Measurements from ENCODE around the gene C1R. TPM values are rescaled to one million over a fixed set of nuclear protein-coding genes. Genes with fewer than 3 reads are reported as not detected.

C1R gene
- 1.9 and 3.2 TPM in 2 replicates for total RNA-seq

- FAIRE-seq: peak; percentile 18
- DNase-seq (ENCODE audit: low read depth): peak; percentile 52
- Histone ChIP-seq H3K27me3 (ENCODE audit: control insufficient read depth, insufficient read depth, low read length) (peaks cover 4% of the 10 kb centered on the region), H3K36me3 (ENCODE audit: control insufficient read depth, insufficient read depth, low read length) (no peaks in the 10 kb centered on the region), H3K4me3 (ENCODE audit: low read depth, low read length) (peak within 1 kb of the TSS; percentile 33)
- TF ChIP-seq, protein P1, sequence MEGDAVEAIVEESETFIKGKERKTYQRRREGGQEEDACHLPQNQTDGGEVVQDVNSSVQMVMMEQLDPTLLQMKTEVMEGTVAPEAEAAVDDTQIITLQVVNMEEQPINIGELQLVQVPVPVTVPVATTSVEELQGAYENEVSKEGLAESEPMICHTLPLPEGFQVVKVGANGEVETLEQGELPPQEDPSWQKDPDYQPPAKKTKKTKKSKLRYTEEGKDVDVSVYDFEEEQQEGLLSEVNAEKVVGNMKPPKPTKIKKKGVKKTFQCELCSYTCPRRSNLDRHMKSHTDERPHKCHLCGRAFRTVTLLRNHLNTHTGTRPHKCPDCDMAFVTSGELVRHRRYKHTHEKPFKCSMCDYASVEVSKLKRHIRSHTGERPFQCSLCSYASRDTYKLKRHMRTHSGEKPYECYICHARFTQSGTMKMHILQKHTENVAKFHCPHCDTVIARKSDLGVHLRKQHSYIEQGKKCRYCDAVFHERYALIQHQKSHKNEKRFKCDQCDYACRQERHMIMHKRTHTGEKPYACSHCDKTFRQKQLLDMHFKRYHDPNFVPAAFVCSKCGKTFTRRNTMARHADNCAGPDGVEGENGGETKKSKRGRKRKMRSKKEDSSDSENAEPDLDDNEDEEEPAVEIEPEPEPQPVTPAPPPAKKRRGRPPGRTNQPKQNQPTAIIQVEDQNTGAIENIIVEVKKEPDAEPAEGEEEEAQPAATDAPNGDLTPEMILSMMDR (IDR thresholded peaks at IDR 0.05; ENCODE audit: insufficient read depth, low read length, severe bottlenecking): peak; percentile 81
Measured at GRCh38 chr12:7092229-7092985, at the start of gene C1R. C1R (minus strand) TSS chr12:7092445; CDS start chr12:7092388, 57 bp downstream.

DNA sequence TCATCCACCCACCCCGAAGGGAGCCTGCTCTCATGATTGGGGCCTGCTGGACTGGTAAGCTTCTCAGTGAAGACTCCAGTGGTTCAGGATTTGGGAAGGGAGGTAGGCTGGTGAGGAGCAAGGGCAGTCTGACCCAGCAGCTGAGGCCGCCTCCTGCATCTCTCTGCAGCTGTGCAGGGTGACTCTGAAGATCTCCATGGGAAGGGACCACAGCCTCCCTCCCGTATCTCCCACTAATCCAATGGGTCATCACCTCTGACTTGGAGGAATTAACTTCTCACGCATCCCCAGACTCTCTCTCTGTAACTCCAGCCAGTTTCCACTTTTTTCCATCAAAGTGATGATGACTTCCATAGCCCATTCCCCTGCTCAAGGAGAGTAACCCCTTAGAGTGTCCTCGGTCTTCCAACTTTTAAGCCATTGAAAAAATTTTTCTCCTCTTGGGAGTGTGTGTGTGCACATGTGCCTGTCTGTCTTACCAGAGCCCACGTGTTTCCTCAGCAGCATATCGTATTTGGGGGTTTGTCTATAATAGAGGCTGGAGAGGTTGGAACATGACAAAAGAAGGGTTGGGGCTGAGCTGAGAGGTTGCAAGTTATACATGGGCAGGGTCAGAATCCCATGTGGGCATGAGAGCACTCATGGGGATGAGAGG is 49.2 kb upstream of the C1R start:
- TF ChIP-seq, protein P1 (IDR thresholded peaks at IDR 0.05; ENCODE audit: insufficient read depth, low read length, severe bottlenecking): no peak
- Histone ChIP-seq H3K4me3 (ENCODE audit: low read depth, low read length) (no peak overlapping the region), H3K36me3 (ENCODE audit: control insufficient read depth, insufficient read depth, low read length) (peaks cover 17% of the 10 kb centered on the region), H3K27me3 (ENCODE audit: control insufficient read depth, insufficient read depth, low read length) (no peaks in the 10 kb centered on the region)
- DNase-seq (ENCODE audit: low read depth) (no peak), FAIRE-seq (no peak)

DNA sequence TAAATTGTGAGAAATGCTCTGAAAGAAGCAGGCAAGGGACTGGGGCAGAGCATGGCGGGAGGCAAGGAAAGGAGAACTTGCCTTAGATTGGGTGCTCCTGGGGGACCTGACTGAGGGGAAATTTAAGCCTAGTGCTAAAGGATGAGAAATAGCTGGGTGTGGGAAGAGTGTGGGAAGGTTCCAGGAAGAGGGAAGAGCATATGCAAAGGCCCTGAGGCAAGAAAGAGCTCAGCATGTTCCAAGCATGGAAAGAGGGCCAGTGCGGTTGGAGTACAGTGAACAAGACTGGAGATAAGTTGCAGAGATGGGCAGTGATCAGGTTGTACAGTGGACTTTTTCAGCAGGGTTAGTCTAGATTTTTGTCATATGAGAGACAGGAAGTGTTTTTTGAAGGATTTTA is 47.0 kb upstream of the C1R start:
- Histone ChIP-seq H3K27me3 (ENCODE audit: control insufficient read depth, insufficient read depth, low read length) (no peaks in the 10 kb centered on the region), H3K4me3 (ENCODE audit: low read depth, low read length) (no peak overlapping the region), H3K36me3 (ENCODE audit: control insufficient read depth, insufficient read depth, low read length) (peaks cover 22% of the 10 kb centered on the region)
- no peak for DNase-seq (ENCODE audit: low read depth)
- TF ChIP-seq, protein P1 (IDR thresholded peaks at IDR 0.05; ENCODE audit: insufficient read depth, low read length, severe bottlenecking): no peak
- no peak for FAIRE-seq

DNA sequence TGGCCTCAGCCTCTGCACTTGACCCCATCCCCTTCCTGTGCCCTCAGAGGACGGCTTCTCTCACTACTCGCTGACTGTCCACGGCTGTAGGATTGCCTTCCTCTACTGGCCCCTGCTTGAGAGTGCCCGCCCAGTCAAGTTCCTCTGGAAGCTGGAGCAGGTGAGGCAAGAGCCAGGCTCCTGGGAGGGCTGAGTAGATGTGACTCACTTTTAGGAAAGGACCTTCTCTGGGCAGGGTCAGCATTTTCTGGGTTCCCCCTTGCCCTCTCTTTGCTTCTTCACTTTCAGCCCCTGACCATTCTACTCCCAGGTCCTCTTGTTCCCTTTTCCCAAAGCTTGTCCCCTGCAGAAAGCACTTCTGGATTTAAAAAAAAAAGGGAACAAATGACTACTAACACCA is 45.7 kb upstream of the C1R start:
- TF ChIP-seq, protein P1 (IDR thresholded peaks at IDR 0.05; ENCODE audit: insufficient read depth, low read length, severe bottlenecking): no peak
- peaks cover 20% of the 10 kb centered on the region for H3K36me3 ChIP-seq (ENCODE audit: control insufficient read depth, insufficient read depth, low read length)
- no peak overlapping the region for H3K4me3 ChIP-seq (ENCODE audit: low read depth, low read length)
- peak; percentile 50 for DNase-seq (ENCODE audit: low read depth)
- no peaks in the 10 kb centered on the region for H3K27me3 ChIP-seq (ENCODE audit: control insufficient read depth, insufficient read depth, low read length)
- FAIRE-seq: no peak

DNA sequence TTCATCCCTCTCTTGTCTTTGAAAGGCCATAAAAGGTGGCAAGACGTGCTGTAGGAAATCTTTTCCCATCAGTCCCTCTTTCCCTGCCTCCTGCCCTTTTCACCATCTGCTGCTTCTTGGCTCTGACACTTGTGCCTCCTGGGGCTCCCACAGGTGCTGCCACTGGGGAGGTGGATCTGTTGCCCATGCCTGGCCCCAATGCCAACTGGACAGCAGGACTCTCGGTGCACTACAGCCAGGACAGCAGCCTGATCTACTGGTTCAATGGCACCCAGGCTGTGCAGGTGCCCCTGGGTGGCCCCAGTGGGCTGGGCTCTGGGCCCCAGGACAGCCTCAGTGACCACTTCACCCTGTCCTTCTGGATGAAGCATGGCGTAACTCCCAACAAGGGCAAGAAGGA is 44.4 kb upstream of the C1R start:
- H3K4me3 ChIP-seq (ENCODE audit: low read depth, low read length): no peak overlapping the region
- peaks cover 18% of the 10 kb centered on the region for H3K36me3 ChIP-seq (ENCODE audit: control insufficient read depth, insufficient read depth, low read length)
- no peak for FAIRE-seq
- no peaks in the 10 kb centered on the region for H3K27me3 ChIP-seq (ENCODE audit: control insufficient read depth, insufficient read depth, low read length)
- no peak for DNase-seq (ENCODE audit: low read depth)
- TF ChIP-seq, protein P1 (IDR thresholded peaks at IDR 0.05; ENCODE audit: insufficient read depth, low read length, severe bottlenecking): no peak

Data from bronchial epithelial cell (primary cell).